ENCODE results near the gene SYNGR4.
A peak's percentile ranks its signal among the peaks of the same experiment; 100 is the strongest.

SYNGR4 gene

GRCh38 chr19:48341515-48342413 is 22.4 kb upstream of the SYNGR4 start:
- no peak for DNase-seq (ENCODE audit: low spot score)

DNA sequence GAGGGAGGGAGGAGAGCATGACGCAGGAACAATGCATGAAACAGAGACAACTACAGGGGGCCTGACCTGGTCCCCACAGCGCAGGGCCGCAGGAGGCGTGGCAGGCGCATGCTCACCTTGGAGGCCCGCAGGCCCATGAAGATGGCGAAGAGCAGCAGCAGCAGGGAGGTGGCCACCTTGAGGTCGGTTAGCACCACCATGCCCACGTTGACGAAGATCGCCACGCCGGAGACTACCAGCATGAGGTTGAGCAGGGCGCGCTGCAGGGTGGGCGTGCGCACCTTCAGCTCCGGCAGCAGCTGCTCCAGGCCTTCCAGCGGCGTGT is 21.8 kb upstream of the SYNGR4 start:
- DNase-seq (ENCODE audit: low spot score), result no peak

GRCh38 chr19:48342841-48343540 is 21.2 kb upstream of the SYNGR4 start:
- no peak for DNase-seq (ENCODE audit: low spot score)

GRCh38 chr19:48344892-48345291 is 19.3 kb upstream of the SYNGR4 start:
- no peak for DNase-seq (ENCODE audit: low spot score)

DNA sequence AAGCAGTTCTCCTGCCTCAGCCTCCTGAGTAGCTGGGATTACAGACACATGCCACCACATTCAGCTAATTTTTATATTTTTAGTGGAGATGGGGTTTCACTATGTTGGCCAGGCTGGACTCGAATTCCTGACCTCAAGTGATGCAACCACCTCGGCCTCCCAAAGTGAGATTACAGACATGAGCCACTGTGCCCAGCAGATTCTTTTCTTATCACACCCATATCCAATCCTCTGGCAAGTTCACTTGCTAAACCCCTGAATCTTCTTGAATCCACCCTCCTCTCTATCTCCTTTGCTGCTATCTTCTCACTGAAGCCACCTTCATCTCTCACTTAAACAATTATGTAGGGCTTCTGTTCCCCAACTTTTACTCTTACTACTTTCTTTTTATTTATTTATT is 18.0 kb upstream of the SYNGR4 start:
- DNase-seq (ENCODE audit: low spot score), result no peak

DNA sequence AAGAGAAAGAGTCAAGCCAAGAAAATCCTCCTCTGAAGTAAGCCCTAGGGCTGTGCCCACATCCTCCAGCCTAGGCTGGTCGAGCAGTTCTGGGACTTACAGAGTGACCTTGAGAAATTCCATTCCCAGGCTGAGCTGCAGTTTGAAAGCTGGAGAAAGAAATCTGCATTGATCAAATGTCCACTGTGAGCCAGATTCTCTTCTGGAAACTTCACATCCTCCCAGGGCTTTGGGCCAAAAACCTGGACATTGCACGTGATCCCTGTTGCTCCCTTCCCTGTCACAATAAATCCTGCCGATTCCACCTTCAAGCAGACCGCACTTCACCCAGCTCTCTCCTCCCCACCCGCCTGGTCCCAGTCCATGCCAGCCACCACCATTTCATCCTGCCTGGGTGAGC is 16.1 kb upstream of the SYNGR4 start:
- DNase-seq (ENCODE audit: low spot score), result no peak

GRCh38 chr19:48348737-48349136 is 15.4 kb upstream of the SYNGR4 start:
- no peak for DNase-seq (ENCODE audit: low spot score)

- no peak for DNase-seq (ENCODE audit: low spot score)
These were observed 13.3 kb upstream of the SYNGR4 start for GRCh38 chr19:48350856-48351255.

- no peak for DNase-seq (ENCODE audit: low spot score)
These were observed 12.8 kb upstream of the SYNGR4 start for GRCh38 chr19:48351341-48351752.

- DNase-seq (ENCODE audit: low spot score), result no peak
These were observed 10.5 kb upstream of the SYNGR4 start for GRCh38 chr19:48353677-48354076.

- no peak for DNase-seq (ENCODE audit: low spot score)
These were observed 9.7 kb upstream of the SYNGR4 start for GRCh38 chr19:48354332-48354992.

- no peak for DNase-seq (ENCODE audit: low spot score)
These were observed 8.7 kb upstream of the SYNGR4 start for GRCh38 chr19:48355365-48355954.

DNA sequence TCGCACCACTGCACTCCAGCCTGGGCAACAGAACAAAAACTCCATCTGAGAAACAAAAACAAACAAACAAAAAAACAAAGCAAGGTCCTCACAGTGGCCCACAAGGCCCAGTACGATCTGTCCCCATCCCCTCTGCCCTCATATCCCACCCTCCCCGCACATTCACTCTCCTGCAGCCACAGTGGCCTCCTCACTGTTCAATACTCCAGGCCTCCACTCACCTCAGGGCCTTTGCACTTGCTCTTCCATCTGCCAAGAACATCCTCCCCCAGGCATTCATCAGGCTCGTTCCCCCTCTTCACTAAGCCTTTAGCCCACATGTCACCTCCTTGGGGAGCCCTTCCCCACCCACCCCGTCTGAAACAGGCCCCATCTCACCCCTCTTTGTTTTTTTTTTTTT is 5.0 kb upstream of the SYNGR4 start:
- no peak for DNase-seq (ENCODE audit: low spot score)

DNA sequence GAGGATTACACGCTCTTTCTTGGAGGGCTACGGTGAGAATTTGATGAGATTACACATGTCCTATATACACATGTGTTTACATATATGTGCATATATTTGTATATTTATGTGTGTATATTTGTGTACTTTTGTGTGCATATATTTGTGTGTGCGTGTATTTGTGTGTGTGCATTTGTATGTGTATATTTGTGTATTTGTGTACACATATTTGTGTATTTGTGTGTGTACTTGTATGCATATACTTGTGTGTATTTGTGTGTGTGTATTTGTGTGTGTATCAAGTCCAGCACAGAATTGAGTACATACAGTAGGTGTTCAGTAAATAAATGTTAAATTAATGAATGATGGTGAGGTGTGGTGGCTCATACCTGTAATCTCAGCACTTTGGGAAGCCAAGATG is 2.3 kb upstream of the SYNGR4 start:
- no peak for DNase-seq (ENCODE audit: low spot score)

DNA sequence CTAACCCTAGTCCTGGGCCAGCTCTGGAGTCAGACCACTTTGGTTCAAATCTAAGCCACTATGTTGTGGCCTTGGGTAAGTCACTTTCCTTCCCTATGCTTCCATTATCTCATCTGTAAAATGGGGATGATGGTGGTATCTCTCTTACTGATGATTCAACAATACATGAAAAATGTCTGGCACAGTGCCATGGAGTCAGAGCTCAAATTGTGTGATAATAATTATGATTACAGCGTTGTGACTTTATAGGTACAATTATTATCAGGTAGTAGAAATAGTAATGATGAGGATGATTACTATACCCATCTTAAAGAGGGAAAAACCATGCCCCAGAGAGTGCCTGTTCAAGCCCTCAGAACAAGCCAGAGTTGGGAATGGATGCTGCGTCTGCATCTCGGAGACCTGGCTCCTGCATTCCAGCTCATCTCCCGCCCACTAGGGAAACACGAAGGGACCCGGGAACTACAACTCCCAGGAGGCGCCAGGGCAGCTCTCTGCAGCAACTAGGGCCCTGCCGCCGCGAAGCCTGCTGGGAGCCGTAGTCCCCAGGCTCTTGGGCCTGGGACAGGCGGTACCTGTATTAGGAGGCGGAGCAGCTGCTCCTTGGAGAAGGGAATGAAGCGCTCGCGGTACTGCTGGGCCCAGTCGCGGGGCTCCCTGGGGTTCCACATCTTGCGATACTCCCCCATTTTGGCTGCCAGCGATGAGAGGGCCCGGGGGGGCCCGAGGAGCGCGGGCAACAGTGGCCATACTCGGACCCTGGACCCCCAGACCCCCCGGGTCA is 1.3 kb upstream of the SYNGR4 start:
- peak; percentile 90 for DNase-seq (ENCODE audit: low spot score)

GRCh38 chr19:48363500-48363809 is 712 bp upstream of the SYNGR4 start:
- DNase-seq (ENCODE audit: low spot score), result no peak

- no peak for DNase-seq (ENCODE audit: low spot score)
These were observed 606 bp downstream of the SYNGR4 start for GRCh38 chr19:48364598-48365348.

- DNase-seq (ENCODE audit: low spot score), result no peak
These were observed 1.4 kb downstream of the SYNGR4 start for GRCh38 chr19:48365602-48366001.

DNA sequence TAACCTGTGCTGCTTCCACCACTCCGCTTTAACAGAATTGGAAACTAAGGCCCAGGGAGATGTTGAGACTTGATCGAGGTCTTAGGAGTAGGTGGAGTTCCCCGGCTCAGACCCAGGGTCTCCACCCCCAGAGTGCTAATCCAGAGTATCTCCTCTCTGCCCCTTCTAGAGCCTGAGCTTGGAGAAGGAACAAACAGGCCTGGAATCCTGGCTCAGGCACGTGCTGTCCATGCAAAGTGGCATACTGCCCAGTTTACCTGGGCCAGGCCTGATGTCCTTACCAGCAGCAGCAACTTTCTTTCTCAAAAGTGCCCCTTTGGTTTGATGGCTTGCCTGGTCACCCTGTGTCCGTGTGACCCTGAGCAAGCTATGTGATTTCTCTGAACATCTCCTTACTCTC is 3.7 kb downstream of the SYNGR4 start:
- no peak for DNase-seq (ENCODE audit: low spot score)

GRCh38 chr19:48368936-48369335 is 4.8 kb downstream of the SYNGR4 start:
- DNase-seq (ENCODE audit: low spot score), result peak; percentile 55

DNA sequence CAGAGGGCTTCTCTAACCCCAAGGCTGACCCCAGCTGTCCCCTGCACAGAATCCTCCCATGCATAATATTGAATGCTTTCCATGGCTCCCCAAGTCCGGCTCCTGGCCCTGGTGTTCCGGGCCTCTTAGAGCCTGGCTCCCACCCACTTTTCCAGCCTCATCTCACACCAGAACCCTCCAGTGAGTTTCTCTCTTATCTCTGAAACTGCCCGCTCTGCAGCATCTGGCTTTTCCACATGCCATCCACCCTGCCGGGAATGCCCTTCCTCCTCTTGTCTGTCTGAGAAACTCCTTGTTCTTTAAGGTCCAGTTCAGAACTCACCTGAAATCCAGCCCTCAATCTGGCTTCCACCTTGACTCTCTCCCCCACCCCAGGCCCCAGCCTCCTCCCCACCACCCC is 6.8 kb downstream of the SYNGR4 start:
- DNase-seq (ENCODE audit: low spot score), result no peak
